ENCODE measurements around the gene RAF1.
"Not testable (repeated sequence)": the region's sequence is repeated elsewhere in the genome, so short reads cannot be mapped to it uniquely, and the experiment has no call there.

RAF1 gene

GRCh38 chr3:12643010-12643380 is 20.9 kb downstream of the RAF1 start:
- DNase-seq (ENCODE audit: low spot score), result no peak

- DNase-seq (ENCODE audit: low spot score), result not testable (repeated sequence)
Observed at GRCh38 chr3:12640853-12641252, 23.1 kb downstream of the RAF1 start.

DNA sequence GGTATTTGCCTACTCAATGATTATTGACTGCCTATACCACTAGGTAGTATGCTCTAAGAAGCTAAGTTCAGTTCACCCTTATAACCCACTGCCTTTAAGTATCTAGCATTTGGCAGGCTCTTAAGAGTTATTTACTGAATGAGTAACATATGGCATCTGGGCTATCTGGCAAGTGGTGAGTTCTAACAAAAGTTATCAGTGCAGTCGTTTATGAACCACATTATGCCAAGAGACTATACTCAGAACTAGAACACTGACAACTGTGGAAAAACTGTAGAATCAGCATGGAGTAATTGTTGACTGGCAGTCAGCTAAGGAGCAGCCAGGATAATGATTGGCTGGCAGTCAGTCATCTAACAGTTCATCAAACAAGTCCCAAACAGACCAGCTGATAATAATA is 25.8 kb downstream of the RAF1 start:
- DNase-seq (ENCODE audit: low spot score), result no peak

- DNase-seq (ENCODE audit: low spot score), result no peak
Observed at GRCh38 chr3:12633108-12633507, 30.8 kb downstream of the RAF1 start.

DNA sequence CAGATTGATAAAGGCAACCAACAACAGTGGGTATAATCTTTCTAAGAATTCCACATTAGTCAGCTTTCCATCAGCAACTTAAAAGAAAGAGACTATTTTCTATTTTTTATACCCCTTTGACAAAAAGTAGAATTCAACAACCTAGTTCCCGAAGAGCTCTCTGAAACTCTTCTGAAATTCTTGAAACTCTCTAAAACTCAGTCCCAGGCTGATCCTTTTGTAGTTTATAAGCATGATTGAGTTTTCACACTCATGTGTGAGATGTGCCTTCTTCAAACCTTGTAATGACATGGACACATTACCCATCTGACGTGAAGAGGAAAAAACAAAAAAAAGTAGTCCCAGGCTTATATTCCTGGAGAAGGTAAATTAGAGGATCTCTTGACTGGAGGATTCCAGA is 31.4 kb downstream of the RAF1 start:
- no peak for DNase-seq (ENCODE audit: low spot score)

DNA sequence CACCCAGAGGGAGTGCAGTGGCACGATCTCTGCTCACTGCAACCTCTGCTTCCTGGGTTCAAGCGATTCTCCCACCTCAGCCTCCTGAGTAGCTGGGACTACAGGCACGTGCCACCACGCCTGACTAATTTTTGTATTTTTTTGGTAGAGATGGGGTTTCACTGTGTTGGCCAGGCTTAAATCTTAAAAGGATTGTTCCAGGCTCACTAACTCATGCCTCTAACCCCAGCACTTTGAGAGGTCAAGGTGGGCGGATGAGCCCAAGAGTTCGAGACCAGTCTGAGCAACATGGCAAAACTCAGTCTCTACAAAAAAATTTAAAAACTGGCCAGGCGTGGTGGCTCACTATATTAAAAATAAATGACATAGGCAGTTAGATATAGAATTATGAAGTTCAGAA is 33.1 kb downstream of the RAF1 start:
- not testable (repeated sequence) for DNase-seq (ENCODE audit: low spot score)

- no peak for DNase-seq (ENCODE audit: low spot score)
Observed at GRCh38 chr3:12630292-12630691, 33.6 kb downstream of the RAF1 start.

DNA sequence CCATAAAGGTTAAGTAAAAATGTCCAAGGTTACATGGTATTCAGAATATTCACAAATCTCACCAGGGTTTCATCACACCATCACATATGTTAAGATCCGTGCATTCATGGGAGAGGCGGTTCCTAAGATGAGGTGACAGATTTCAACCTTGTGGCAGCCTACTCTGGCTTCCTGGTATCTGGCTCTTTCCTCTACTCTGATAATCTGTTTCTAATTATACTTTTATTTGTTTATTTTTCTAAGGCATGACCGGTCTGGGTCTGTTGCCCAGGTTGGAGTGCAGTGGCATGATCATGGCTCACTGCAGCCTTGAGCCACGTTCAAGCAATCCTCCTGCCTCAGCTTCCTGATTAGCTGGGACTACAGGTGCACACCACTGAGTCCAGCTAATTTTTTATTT is 34.4 kb downstream of the RAF1 start:
- no peak for DNase-seq (ENCODE audit: low spot score)

DNA sequence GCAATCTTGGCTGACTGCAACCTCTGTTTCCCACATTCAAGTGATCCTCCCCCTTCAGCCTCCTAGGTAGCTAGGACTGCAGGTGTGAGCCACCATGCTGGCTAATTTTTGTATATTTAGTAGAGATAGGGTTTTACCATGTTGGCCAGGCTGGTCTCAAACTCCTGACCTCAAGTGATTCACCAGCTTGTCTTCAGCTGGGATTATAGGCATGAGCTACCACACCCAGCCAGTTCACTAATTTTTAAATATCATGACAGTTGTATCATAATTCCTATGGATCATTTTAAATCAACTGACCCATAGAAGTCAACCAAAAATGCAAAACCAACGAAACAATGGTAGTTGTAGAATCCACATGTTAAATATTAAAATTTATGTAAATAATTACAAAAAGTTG is 35.1 kb downstream of the RAF1 start:
- no peak for DNase-seq (ENCODE audit: low spot score)

- DNase-seq (ENCODE audit: low spot score), result no peak
Observed at GRCh38 chr3:12627370-12627769, 36.5 kb downstream of the RAF1 start.

DNA sequence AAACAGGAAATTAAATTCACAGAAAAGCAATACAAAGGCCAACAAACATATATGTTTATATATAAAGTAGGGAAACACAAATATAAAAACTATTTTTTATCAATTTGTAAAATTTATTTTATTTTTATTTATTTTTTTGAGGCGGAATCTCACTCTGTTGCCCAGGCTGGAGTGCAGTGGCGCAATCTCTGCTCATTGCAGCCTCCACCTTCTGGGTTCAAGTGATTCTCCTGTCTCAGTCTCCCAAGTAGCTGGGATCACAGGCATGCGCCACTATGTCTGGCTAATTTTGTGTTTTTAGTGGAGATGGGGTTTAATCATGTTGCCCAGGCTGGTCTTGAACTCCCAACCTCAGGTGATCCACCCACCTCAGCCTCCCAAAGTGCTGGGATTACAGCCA is 39.0 kb downstream of the RAF1 start:
- not testable (repeated sequence) for DNase-seq (ENCODE audit: low spot score)

DNA sequence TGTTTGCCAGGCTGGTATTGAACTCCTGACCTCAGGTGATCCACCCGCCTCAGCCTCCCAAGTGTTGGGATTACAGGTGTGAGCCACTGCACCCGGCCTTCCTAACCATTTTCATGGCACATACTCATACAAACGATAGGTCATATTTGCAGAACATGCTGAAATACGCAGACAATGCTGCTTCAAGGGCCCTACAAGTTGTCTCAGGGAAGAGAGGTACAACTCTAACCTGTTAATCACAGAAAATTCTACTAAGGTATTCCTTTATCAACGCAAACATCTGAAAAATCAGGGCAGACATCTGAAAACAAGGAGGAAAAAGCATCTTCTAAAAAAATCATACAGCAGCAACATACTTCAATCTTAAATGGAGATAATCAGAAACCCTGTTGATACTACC is 39.9 kb downstream of the RAF1 start:
- DNase-seq (ENCODE audit: low spot score), result no peak

DNA sequence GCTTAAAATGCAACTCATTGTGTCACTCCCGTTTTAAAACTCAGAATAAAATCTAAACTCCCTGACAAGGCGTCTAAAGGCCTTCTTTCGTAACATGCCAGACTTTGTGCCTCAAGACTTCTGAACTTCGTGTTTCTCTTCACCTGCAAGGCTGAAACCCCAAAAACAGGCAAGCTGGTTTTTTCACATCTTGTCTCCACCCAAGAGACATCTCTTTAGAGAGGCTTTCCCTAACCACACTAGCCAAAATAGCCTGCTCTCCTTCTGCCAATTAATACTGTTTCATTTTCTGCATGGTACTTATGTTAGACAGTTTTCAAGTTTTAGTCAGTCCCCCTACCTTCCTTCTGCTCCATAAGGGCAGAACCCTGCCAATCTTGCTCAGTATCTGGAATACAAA is 41.6 kb downstream of the RAF1 start:
- DNase-seq (ENCODE audit: low spot score), result no peak

- no peak for DNase-seq (ENCODE audit: low spot score)
Observed at GRCh38 chr3:12620729-12621128, 43.2 kb downstream of the RAF1 start.

DNA sequence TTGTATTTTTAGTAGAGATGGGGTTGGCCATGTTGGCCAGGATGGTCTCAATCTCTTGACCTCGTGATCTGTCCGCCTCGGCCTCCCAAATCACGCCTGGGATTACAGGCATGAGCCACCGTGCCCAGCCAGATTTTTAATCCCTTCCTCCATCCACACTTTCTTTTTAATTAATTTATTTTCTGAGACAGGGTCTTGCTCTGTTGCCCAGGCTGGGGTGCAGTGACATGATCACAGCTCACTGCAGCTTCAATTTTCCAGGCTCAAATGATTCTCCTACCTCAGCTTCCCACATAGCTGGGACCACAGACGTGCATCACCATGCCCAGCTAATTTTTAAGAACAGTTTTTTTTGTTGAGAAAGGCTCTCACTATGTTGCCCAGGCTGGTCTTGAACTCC is 43.6 kb downstream of the RAF1 start:
- DNase-seq (ENCODE audit: low spot score), result no peak

DNA sequence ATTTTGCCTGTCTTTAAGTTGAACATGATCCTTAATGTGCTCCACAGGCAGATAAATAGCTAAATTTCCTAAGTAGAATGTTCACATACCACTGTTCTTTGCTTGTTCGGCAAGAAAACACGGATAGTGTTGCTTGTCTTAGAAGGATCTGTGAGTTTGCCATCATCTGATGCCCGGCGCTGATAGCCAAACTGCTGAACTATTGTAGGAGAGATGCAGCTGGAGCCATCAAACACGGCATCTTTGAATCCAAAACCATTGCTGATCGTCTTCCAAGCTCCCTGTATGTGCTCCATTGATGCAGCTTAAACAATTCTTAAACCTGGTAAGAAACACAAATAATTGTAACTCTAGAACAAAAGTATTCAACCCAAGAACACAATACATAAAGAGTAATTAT is 45.5 kb downstream of the RAF1 start:
- no peak for DNase-seq (ENCODE audit: low spot score)

GRCh38 chr3:12615266-12615665 is 48.7 kb downstream of the RAF1 start:
- no peak for DNase-seq (ENCODE audit: low spot score)

- no peak for DNase-seq (ENCODE audit: low spot score)
Observed at GRCh38 chr3:12613250-12613649, 50.7 kb downstream of the RAF1 start.

DNA sequence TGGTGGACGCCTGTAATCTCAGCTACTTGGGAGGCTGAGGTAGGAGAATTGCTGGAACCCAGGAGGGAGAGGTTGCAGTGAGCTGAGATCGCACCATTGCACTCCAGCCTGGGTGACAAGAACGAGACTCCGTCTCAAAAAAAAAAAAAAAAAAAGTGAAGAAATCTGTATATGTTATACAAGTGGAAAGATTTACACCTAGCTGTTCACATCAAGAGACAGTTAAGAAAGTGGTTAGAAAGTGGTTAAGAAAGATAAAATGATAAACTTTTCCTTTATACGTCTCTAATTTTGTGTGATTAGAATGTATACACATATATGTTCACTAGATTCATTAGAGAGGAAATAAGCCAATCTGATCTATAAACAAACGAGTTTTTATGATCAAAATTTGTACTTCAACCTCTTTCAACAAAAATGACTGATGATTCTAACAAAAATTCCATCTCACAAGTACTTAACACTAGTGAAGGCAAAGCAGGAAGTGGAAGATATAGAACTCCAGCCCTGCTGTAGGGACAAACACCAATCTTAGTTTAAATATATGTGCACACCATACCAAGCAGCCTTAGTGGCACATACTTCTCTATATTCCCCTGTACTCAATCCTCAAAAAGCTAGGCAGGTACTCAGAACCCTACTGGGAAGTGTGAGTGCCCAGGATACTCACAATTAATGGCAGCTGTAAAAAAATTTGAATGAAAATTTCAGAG is 51.2 kb downstream of the RAF1 start:
- no peak for DNase-seq (ENCODE audit: low spot score)

GRCh38 chr3:12611117-12611516 is 52.8 kb downstream of the RAF1 start:
- no peak for DNase-seq (ENCODE audit: low spot score)

DNA sequence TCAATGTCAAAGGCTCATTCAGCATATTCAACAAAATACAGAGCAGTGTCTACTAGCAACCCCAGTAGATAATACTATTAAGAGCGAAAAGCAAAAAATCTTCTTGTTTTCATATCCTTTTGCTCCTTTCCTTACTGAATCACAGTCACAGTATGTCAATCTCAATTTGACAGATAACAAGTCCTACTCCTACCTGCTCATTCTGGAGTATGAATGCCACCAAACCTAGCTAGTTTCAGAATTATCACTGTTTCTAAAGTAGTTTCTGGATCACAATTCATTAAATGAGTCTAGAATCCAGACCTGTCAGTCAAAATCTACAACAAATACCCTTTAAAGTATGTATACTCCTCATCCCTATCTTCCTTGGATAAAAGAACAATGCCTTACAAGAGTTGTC is 55.5 kb downstream of the RAF1 start:
- no peak for DNase-seq (ENCODE audit: low spot score)

DNA sequence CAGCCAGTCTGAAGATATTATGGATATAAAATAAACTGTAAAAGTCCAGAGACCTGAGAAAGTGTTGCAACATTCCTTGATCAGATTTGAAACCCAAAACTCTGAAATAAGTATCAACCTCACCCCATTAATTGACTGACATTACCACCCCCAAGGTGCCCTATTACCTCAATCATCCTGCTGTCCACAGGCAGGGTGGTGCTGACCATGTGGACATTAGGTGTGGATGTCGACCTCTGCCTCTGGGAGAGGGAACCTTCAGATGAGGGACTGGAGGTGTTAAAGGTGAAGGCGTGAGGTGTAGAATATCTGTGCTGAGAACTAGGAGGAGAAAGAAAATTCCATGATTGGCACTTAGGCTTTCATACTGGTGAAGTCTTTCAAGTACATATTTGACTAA is 59.9 kb downstream of the RAF1 start:
- DNase-seq (ENCODE audit: low spot score), result no peak

DNA sequence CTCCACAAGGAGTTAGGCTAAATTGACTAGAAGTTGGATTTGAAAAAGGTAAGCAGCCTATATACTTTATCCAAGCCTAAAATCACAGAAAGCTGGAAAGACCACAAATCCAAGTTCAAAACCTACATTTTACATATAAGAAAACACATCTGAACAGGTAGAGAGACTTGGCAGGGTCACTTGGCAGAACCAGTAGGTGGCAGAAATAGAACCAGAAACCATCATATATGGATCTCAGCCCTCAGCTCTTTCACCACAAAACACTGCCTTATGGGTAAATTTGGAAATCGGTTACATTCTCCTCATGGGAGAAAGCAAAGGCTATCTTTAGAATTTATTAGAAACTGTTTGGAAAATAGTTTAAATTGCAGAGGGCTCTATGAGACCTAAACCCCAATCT is 62.8 kb downstream of the RAF1 start:
- DNase-seq (ENCODE audit: low spot score), result no peak

DNA sequence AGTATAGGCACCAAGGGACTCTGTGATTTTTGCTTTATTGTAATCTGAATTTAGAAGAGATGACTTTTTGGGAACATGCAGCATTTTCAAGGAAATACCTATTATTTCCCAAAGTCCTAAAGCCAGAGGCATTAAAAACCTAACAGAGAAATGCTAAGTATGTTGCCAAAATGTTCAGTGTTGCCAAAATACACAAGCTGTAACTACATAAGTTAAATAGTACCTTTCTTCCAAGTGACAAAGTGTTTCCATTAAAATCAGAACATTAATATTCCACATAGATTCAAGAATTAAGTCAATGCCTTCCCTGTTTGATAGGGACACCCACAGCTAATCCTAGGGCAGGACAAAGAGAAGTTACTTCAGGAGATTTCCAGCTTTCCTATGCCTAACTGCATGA is 65.0 kb downstream of the RAF1 start:
- no peak for DNase-seq (ENCODE audit: low spot score)
